Ovary (tissue), 3 donors: ENCODE data around the gene ATG5.
A peak's percentile ranks its signal among the peaks of the same experiment; 100 is the strongest.

ENCODE experiments used
- EP300 ChIP-seq: sonication (generic); formaldehyde crosslinking; IDR thresholded peaks from one replicate; pipeline ENCODE4 v1.6.1; 2017; ENCODE audit warnings: antibody characterized with exemption
- TF ChIP-seq, protein P1 (sequence below), 3 donors: fragments of 450-650 bp in 2 of 3; fragments of 200-600 bp in 1 of 3; IDR thresholded peaks; one replicate each; pipeline versions ENCODE4 v1.5.1 to v1.8.0; 2016 to 2022; ENCODE audit warnings: antibody characterized with exemption in 3 of 3, mild to moderate bottlenecking in 1 of 3
- donor health status: DM: no; HTN: no; CAD: no.

DNA sequence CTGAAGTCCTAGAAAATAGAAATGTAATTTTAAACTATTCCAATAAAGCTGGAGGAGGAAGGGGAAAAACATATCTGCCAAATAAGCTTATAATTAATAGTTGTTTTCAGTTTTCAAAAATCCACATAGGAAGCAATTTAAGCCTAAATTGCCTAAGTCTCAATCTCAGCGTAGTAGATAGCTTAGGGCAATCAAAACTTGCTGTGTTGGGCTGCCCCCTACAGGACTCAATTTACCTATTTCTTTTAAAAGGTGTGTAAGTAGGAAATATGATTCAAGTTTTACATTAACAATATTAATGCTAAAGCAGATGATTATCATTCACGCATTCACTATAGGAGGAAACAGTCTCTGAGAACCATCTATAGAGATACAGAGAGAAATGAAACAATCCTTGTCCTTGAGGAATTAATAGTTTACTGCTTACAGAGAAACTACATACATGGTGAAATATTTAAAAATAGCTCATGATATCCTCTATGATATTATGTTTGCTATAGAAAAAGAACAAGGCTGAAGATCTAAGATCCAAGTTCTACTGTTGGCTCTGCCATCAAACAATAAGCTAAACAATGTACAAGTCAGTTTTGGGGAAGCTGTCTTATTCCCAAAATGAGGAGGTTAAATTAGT lies 102.1 kb downstream of the ATG5 start:
- TF ChIP-seq, protein P1, sequence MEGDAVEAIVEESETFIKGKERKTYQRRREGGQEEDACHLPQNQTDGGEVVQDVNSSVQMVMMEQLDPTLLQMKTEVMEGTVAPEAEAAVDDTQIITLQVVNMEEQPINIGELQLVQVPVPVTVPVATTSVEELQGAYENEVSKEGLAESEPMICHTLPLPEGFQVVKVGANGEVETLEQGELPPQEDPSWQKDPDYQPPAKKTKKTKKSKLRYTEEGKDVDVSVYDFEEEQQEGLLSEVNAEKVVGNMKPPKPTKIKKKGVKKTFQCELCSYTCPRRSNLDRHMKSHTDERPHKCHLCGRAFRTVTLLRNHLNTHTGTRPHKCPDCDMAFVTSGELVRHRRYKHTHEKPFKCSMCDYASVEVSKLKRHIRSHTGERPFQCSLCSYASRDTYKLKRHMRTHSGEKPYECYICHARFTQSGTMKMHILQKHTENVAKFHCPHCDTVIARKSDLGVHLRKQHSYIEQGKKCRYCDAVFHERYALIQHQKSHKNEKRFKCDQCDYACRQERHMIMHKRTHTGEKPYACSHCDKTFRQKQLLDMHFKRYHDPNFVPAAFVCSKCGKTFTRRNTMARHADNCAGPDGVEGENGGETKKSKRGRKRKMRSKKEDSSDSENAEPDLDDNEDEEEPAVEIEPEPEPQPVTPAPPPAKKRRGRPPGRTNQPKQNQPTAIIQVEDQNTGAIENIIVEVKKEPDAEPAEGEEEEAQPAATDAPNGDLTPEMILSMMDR (IDR thresholded peaks at IDR 0.05) = peak in 2 of 3 donors; percentile 57 to 62
- no peak for TF ChIP-seq EP300
